ENCODE measurements around the gene AMIGO2. TPM values are rescaled to one million over a fixed set of nuclear protein-coding genes. Genes with fewer than 3 reads are reported as not detected.

The AMIGO2 gene
- total RNA-seq, 1 donor = 1.3 TPM

GRCh38 chr12:47038270-47038748, 41.5 kb downstream of the AMIGO2 start:
- DNase-seq (ENCODE audit: low read depth in 2 of 3, low spot score in 2 of 3) = peak in 1 of 3 donors; percentile 28

- DNase-seq (ENCODE audit: low read depth in 2 of 3, low spot score in 2 of 3) = no peak
These were observed 44.3 kb downstream of the AMIGO2 start for GRCh38 chr12:47035484-47035883.

DNA sequence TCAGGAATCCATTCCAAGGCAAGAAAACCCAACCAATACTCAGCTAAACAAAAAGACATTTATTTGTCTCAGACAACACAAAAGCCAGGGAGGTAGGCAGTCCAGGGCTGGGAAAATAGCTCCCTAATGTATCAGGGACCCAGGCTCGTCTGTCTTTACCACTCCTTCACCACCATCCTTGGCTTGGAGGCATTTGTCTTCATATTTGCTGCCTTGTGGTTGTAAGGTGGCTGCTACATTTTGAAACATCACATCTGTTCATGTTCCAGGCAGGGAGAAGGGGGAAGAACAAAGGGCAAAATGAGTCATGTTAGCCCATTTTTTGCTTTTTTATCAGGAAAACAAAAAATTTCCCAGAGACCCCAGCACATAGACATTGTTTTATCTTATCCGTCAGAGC, 45.1 kb downstream of the AMIGO2 start:
- DNase-seq (ENCODE audit: low read depth in 2 of 3, low spot score in 2 of 3) = no peak

DNA sequence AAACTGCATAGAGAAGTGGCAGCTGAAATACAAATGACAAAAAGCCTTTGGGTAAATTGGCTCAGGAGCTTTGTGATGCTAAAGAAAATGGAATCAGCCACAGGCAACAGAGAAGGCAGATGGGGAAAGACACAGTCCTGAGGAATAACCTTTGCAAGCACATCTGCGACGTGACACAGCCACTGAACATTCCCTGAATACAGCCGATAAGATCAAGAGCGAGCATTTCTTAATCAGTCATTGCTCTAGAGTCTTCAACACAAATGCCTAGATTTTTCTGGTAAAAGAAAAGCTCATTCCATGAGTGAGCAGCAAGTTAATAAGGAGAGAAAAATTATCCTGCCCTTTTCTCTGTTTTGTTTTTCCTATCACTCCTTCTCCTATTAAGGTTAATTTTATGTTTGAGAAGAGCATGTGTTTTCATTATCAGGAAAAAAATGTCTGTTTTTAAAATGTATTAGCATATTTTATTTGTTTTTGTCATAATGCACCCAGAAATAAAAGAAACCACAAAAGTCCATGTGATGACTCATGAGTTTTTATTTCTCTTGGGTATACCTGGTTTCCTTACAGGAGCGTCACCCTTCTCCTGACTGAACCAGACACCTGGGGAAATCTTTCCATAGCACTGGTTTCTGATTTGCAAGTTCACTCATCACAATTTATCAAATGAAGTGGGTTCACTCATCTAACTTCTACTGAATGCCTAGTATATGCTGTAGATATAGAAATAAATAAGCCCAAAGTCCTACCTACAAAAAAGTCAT, 45.8 kb downstream of the AMIGO2 start:
- DNase-seq (ENCODE audit: low read depth in 2 of 3, low spot score in 2 of 3) = no peak

DNA sequence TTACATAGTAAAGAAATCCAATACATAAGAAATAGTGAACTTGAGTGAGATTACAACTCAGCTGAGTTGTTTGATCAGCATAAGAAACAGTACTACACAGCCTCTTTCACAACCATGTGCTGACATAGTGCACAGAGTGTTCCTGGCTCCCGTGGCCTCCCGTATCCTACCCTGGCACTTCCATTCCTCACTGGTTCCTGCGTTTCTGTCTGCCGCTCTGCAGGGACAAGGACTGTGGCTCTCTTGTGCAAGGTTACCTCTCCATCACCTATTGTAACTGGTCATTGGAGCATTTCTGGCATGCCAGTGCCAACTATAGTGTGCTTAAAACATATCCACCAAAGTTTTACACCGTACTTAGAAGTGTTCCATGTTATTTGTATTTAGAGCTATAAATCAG, 46.7 kb downstream of the AMIGO2 start:
- no peak for DNase-seq (ENCODE audit: low read depth in 2 of 3, low spot score in 2 of 3)

DNA sequence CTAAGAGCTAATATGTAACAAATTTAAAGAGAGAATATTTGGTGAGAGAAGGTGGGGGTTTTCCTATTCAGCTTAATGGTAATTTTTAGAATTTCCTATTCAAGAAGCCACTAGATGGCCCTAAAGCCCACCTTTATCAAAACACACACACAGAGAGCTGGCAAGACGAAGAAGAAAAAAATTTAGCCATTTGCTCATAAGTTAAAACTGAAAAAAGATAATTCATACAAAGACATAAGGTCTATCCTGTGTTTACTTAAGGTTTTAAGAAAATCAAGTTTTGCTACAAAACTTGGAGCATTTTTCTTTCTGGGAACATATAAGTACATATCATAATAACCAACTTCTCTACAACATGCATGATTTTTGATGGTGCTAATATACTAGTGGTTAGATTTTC, 47.1 kb downstream of the AMIGO2 start:
- peak; percentile 36 to 81 (median 49) for DNase-seq (ENCODE audit: low read depth in 2 of 3, low spot score in 2 of 3)

DNA sequence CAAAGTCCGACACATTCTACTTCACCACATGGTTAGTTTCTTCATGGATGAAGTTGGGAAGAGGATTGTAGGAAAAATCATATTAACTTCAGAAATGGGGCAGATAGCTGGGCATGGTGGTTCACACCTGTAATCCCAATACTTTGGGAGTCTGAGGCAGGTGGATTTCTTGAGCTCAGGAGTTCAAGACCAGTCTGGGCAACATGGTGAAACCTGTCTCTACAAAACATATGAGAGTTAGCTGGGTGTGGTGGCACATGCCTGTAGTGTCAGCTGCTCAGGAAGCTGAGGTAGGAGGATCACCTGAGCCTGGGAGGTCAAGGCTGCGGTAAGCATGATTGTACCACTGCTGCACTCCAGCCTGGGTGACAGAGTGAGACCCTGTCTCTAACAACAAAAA, 49.9 kb downstream of the AMIGO2 start:
- no peak for DNase-seq (ENCODE audit: low read depth in 2 of 3, low spot score in 2 of 3)

GRCh38 chr12:47028981-47029708, 50.6 kb downstream of the AMIGO2 start:
- no peak for DNase-seq (ENCODE audit: low read depth in 2 of 3, low spot score in 2 of 3)

- DNase-seq (ENCODE audit: low read depth in 2 of 3, low spot score in 2 of 3) = no peak
These were observed 51.6 kb downstream of the AMIGO2 start for GRCh38 chr12:47028186-47028585.

Other genes with a start within 250 kb of the AMIGO2 start
- 0.54 TPM for gene PCED1B, start 338 bp downstream of the AMIGO2 start, total RNA-seq